Lower leg skin (tissue), 4 donors: Measurements from ENCODE around the gene TSEN54. TPM values are rescaled to one million over a fixed set of nuclear protein-coding genes. Genes with fewer than 3 reads are reported as not detected.

Source experiments
- DNase-seq, 2 donors: peaks; one replicate each; pipeline ENCODE4 v3.0.0-alpha.2; 2019; ENCODE audit warnings: low spot score in 2 of 2
- H3K4me3 ChIP-seq: fragments of 200-600 bp; sonication (generic); 2 replicates; pipeline ENCODE4 v1.5.1; 2017; ENCODE audit warnings: mild to moderate bottlenecking, low read depth; ENCODE audit not compliant: poor library complexity, severe bottlenecking
- CTCF ChIP-seq, 3 donors: fragments of 450-650 bp; IDR thresholded peaks; one replicate each; pipeline ENCODE4 v1.5.1; 2016; ENCODE audit warnings: antibody characterized with exemption in 3 of 3, mild to moderate bottlenecking in 3 of 3, moderate library complexity in 2 of 3
- POLR2A ChIP-seq, 2 donors: fragments of 450-650 bp; IDR thresholded peaks; one replicate each; pipeline ENCODE4 v1.6.1; 2016 to 2017; ENCODE audit warnings: antibody characterized with exemption in 2 of 2, mild to moderate bottlenecking in 1 of 2, moderate library complexity in 1 of 2
- WGBS, 2 donors: methylation state at CpG; one replicate each; pipeline ENCODE4 v1.1.5; 2018; 5-methylcytosine and 5-hydroxymethylcytosine counted together
- intact Hi-C: fragments of 100-400 bp; cut with DNase I; formaldehyde crosslinking; loops from one replicate; pipeline ENCODE4 v1.15.0; 2023; ENCODE audit warnings: low total_unique reads
- total RNA-seq, 4 donors: library from RNA; depleted of rRNA; stranded (reverse); fragments of >200 nt; gene quantifications; one replicate each; pipeline ENCODE4 v1.1.0, GENCODE V29; 2016

The TSEN54 gene
- total RNA-seq, 4 donors from 2014 or later = 42.7 to 70.8 (median 50.8) TPM

- no peak for DNase-seq
- WGBS, 2 donors = 84 to 95% methylated on average over 22 to 25 of the region's 28 CpGs
- TF ChIP-seq CTCF (IDR thresholded peaks at IDR 0.05) (no peak), POLR2A (IDR thresholded peaks at IDR 0.05) (no peak)
- intact Hi-C loops = no loop called here
- no peak overlapping the region for H3K4me3 ChIP-seq
Observed at GRCh38 chr17:75563063-75563758, 46.9 kb downstream of the TSEN54 start.

- 95% methylated on average over 7 to 11 of the region's 11 CpGs for WGBS, 2 donors
- no peak overlapping the region for H3K4me3 ChIP-seq
- intact Hi-C loops = no loop called here
- DNase-seq = no peak
- TF ChIP-seq CTCF (IDR thresholded peaks at IDR 0.05) (no peak), POLR2A (IDR thresholded peaks at IDR 0.05) (no peak)
Observed at GRCh38 chr17:75564195-75564594, 47.9 kb downstream of the TSEN54 start.

- WGBS, 2 donors = 41% methylated on average over 5 to 7 of the region's 7 CpGs
Observed at GRCh38 chr17:75565066-75565465, 48.7 kb downstream of the TSEN54 start.

GRCh38 chr17:75565618-75566017 is 49.3 kb downstream of the TSEN54 start:
- 94 to 100% methylated on average over 3 to 6 of the region's 6 CpGs for WGBS, 2 donors
- intact Hi-C loops = no loop called here
- DNase-seq = no peak
- TF ChIP-seq POLR2A (IDR thresholded peaks at IDR 0.05) (no peak), CTCF (IDR thresholded peaks at IDR 0.05) (no peak)
- no peak overlapping the region for H3K4me3 ChIP-seq

More at GRCh38 chr17:75565066-75565465, 48.7 kb downstream of the TSEN54 start:
- no peak overlapping the region for H3K4me3 ChIP-seq
- TF ChIP-seq POLR2A (IDR thresholded peaks at IDR 0.05) = no peak
- TF ChIP-seq CTCF (IDR thresholded peaks at IDR 0.05) = no peak
- intact Hi-C loops = no loop called here
- no peak for DNase-seq

GRCh38 chr17:75566416-75566815 is 50.1 kb downstream of the TSEN54 start:
- TF ChIP-seq CTCF (IDR thresholded peaks at IDR 0.05) = no peak
- no peak for TF ChIP-seq POLR2A (IDR thresholded peaks at IDR 0.05)
- intact Hi-C loops = no loop called here
- 65 to 71% methylated on average over 6 of the region's 6 CpGs for WGBS, 2 donors
- H3K4me3 ChIP-seq = no peak overlapping the region
- no peak for DNase-seq

- DNase-seq = no peak
- intact Hi-C loops = no loop called here
- 86 to 90% methylated on average over 5 of the region's 5 CpGs for WGBS, 2 donors
- no peak for TF ChIP-seq POLR2A (IDR thresholded peaks at IDR 0.05)
- H3K4me3 ChIP-seq = no peak overlapping the region
Observed at GRCh38 chr17:75566834-75567233, 50.5 kb downstream of the TSEN54 start.
